ENCODE results near the gene ARHGAP26.

Gene ARHGAP26

GRCh38 chr5:142849880-142850279 lies 79.7 kb downstream of the ARHGAP26 start:
- Histone ChIP-seq H3K4me3 (ENCODE audit: low read length) (no peak overlapping the region), H3K36me3 (ENCODE audit: insufficient read depth, low read length) (no peaks in the 10 kb centered on the region), H2AFZ (ENCODE audit: low read depth, low read length) (no peak overlapping the region), H3K27me3 (ENCODE audit: insufficient read depth, low read length) (no peaks in the 10 kb centered on the region), H3K4me1 (ENCODE audit: insufficient read depth, low read length) (peaks cover 10% of the 10 kb centered on the region), H3K9me3 (ENCODE audit: low read length) (no peaks in the 10 kb centered on the region)

GRCh38 chr5:142851731-142852130 lies 81.6 kb downstream of the ARHGAP26 start:
- H3K4me1 ChIP-seq (ENCODE audit: insufficient read depth, low read length): peaks cover 10% of the 10 kb centered on the region
- H3K27me3 ChIP-seq (ENCODE audit: insufficient read depth, low read length): no peaks in the 10 kb centered on the region
- no peak overlapping the region for H2AFZ ChIP-seq (ENCODE audit: low read depth, low read length)
- H3K4me3 ChIP-seq (ENCODE audit: low read length): no peak overlapping the region
- no peaks in the 10 kb centered on the region for H3K9me3 ChIP-seq (ENCODE audit: low read length)
- no peaks in the 10 kb centered on the region for H3K36me3 ChIP-seq (ENCODE audit: insufficient read depth, low read length)

GRCh38 chr5:142852416-142853198 lies 82.4 kb downstream of the ARHGAP26 start:
- no peaks in the 10 kb centered on the region for H3K36me3 ChIP-seq (ENCODE audit: insufficient read depth, low read length)

GRCh38 chr5:142853682-142854081 lies 83.5 kb downstream of the ARHGAP26 start:
- no peaks in the 10 kb centered on the region for H3K36me3 ChIP-seq (ENCODE audit: insufficient read depth, low read length)
- H3K9me3 ChIP-seq (ENCODE audit: low read length): no peaks in the 10 kb centered on the region
- no peak overlapping the region for H2AFZ ChIP-seq (ENCODE audit: low read depth, low read length)
- peaks cover 10% of the 10 kb centered on the region for H3K4me1 ChIP-seq (ENCODE audit: insufficient read depth, low read length)
- H3K4me3 ChIP-seq (ENCODE audit: low read length): no peak overlapping the region
- H3K27me3 ChIP-seq (ENCODE audit: insufficient read depth, low read length): no peaks in the 10 kb centered on the region

More at GRCh38 chr5:142852416-142853198, 82.4 kb downstream of the ARHGAP26 start:
- Histone ChIP-seq H3K9me3 (ENCODE audit: low read length) (no peaks in the 10 kb centered on the region), H3K4me3 (ENCODE audit: low read length) (no peak overlapping the region), H2AFZ (ENCODE audit: low read depth, low read length) (no peak overlapping the region), H3K4me1 (ENCODE audit: insufficient read depth, low read length) (peaks cover 10% of the 10 kb centered on the region), H3K27me3 (ENCODE audit: insufficient read depth, low read length) (no peaks in the 10 kb centered on the region)

- Histone ChIP-seq H2AFZ (ENCODE audit: low read depth, low read length) (no peak overlapping the region), H3K36me3 (ENCODE audit: insufficient read depth, low read length) (no peaks in the 10 kb centered on the region), H3K9me3 (ENCODE audit: low read length) (no peaks in the 10 kb centered on the region), H3K4me1 (ENCODE audit: insufficient read depth, low read length) (peaks cover 10% of the 10 kb centered on the region), H3K4me3 (ENCODE audit: low read length) (no peak overlapping the region), H3K27me3 (ENCODE audit: insufficient read depth, low read length) (no peaks in the 10 kb centered on the region)
Observed at GRCh38 chr5:142856269-142856782, 86.1 kb downstream of the ARHGAP26 start.

- Histone ChIP-seq H3K4me1 (ENCODE audit: insufficient read depth, low read length) (peaks cover 5% of the 10 kb centered on the region), H3K9me3 (ENCODE audit: low read length) (no peaks in the 10 kb centered on the region), H3K36me3 (ENCODE audit: insufficient read depth, low read length) (no peaks in the 10 kb centered on the region), H3K27me3 (ENCODE audit: insufficient read depth, low read length) (no peaks in the 10 kb centered on the region), H2AFZ (ENCODE audit: low read depth, low read length) (no peak overlapping the region), H3K4me3 (ENCODE audit: low read length) (no peak overlapping the region)
Observed at GRCh38 chr5:142857405-142857804, 87.2 kb downstream of the ARHGAP26 start.

GRCh38 chr5:142859037-142859436 lies 88.9 kb downstream of the ARHGAP26 start:
- H3K4me3 ChIP-seq (ENCODE audit: low read length): no peak overlapping the region
- no peaks in the 10 kb centered on the region for H3K36me3 ChIP-seq (ENCODE audit: insufficient read depth, low read length)
- H2AFZ ChIP-seq (ENCODE audit: low read depth, low read length): no peak overlapping the region
- H3K4me1 ChIP-seq (ENCODE audit: insufficient read depth, low read length): peaks cover 2% of the 10 kb centered on the region
- no peaks in the 10 kb centered on the region for H3K27me3 ChIP-seq (ENCODE audit: insufficient read depth, low read length)
- no peaks in the 10 kb centered on the region for H3K9me3 ChIP-seq (ENCODE audit: low read length)

GRCh38 chr5:142860270-142860669 lies 90.1 kb downstream of the ARHGAP26 start:
- Histone ChIP-seq H2AFZ (ENCODE audit: low read depth, low read length) (no peak overlapping the region), H3K4me3 (ENCODE audit: low read length) (no peak overlapping the region), H3K36me3 (ENCODE audit: insufficient read depth, low read length) (no peaks in the 10 kb centered on the region), H3K9me3 (ENCODE audit: low read length) (no peaks in the 10 kb centered on the region), H3K27me3 (ENCODE audit: insufficient read depth, low read length) (no peaks in the 10 kb centered on the region), H3K4me1 (ENCODE audit: insufficient read depth, low read length) (peaks cover 6% of the 10 kb centered on the region)

- H3K4me1 ChIP-seq (ENCODE audit: insufficient read depth, low read length): peaks cover 6% of the 10 kb centered on the region
Observed at GRCh38 chr5:142861011-142861410, 90.8 kb downstream of the ARHGAP26 start.

GRCh38 chr5:142862594-142862993 lies 92.4 kb downstream of the ARHGAP26 start:
- Histone ChIP-seq H3K27me3 (ENCODE audit: insufficient read depth, low read length) (no peaks in the 10 kb centered on the region), H3K4me1 (ENCODE audit: insufficient read depth, low read length) (peaks cover 14% of the 10 kb centered on the region), H3K9me3 (ENCODE audit: low read length) (no peaks in the 10 kb centered on the region), H3K4me3 (ENCODE audit: low read length) (no peak overlapping the region), H2AFZ (ENCODE audit: low read depth, low read length) (no peak overlapping the region), H3K36me3 (ENCODE audit: insufficient read depth, low read length) (no peaks in the 10 kb centered on the region)

More at GRCh38 chr5:142861011-142861410, 90.8 kb downstream of the ARHGAP26 start:
- Histone ChIP-seq H3K4me3 (ENCODE audit: low read length) (no peak overlapping the region), H3K27me3 (ENCODE audit: insufficient read depth, low read length) (no peaks in the 10 kb centered on the region), H2AFZ (ENCODE audit: low read depth, low read length) (no peak overlapping the region), H3K9me3 (ENCODE audit: low read length) (no peaks in the 10 kb centered on the region), H3K36me3 (ENCODE audit: insufficient read depth, low read length) (no peaks in the 10 kb centered on the region)

- Histone ChIP-seq H3K4me3 (ENCODE audit: low read length) (no peak overlapping the region), H3K4me1 (ENCODE audit: insufficient read depth, low read length) (peaks cover 14% of the 10 kb centered on the region)
Observed at GRCh38 chr5:142863856-142864255, 93.7 kb downstream of the ARHGAP26 start.

GRCh38 chr5:142864290-142865260 lies 94.4 kb downstream of the ARHGAP26 start:
- no peaks in the 10 kb centered on the region for H3K9me3 ChIP-seq (ENCODE audit: low read length)
- no peaks in the 10 kb centered on the region for H3K36me3 ChIP-seq (ENCODE audit: insufficient read depth, low read length)
- no peak overlapping the region for H2AFZ ChIP-seq (ENCODE audit: low read depth, low read length)
- H3K4me3 ChIP-seq (ENCODE audit: low read length): no peak overlapping the region
- no peaks in the 10 kb centered on the region for H3K27me3 ChIP-seq (ENCODE audit: insufficient read depth, low read length)
- peaks cover 14% of the 10 kb centered on the region for H3K4me1 ChIP-seq (ENCODE audit: insufficient read depth, low read length)

More at GRCh38 chr5:142863856-142864255, 93.7 kb downstream of the ARHGAP26 start:
- Histone ChIP-seq H3K36me3 (ENCODE audit: insufficient read depth, low read length) (no peaks in the 10 kb centered on the region), H3K9me3 (ENCODE audit: low read length) (no peaks in the 10 kb centered on the region), H2AFZ (ENCODE audit: low read depth, low read length) (no peak overlapping the region), H3K27me3 (ENCODE audit: insufficient read depth, low read length) (no peaks in the 10 kb centered on the region)

- Histone ChIP-seq H3K4me1 (ENCODE audit: insufficient read depth, low read length) (peaks cover 14% of the 10 kb centered on the region), H2AFZ (ENCODE audit: low read depth, low read length) (no peak overlapping the region), H3K27me3 (ENCODE audit: insufficient read depth, low read length) (no peaks in the 10 kb centered on the region), H3K4me3 (ENCODE audit: low read length) (no peak overlapping the region), H3K36me3 (ENCODE audit: insufficient read depth, low read length) (no peaks in the 10 kb centered on the region), H3K9me3 (ENCODE audit: low read length) (no peaks in the 10 kb centered on the region)
Observed at GRCh38 chr5:142865631-142866030, 95.5 kb downstream of the ARHGAP26 start.
